HG02884 (cell line): Measurements from ENCODE around the gene PPEF1.
"Not testable (repeated sequence)": the region's sequence is repeated elsewhere in the genome, so short reads cannot be mapped to it uniquely, and the experiment has no call there.

Experiments used
- ATAC-seq: cut with Tn5 transposase; IDR thresholded peaks from one replicate; pipeline ENCODE4 v1.9.1; 2021; ENCODE audit warnings: mild to moderate bottlenecking, moderate library complexity; ENCODE audit not compliant: unreplicated experiment

Gene PPEF1

GRCh38 chrX:18702362-18703195 is 4.9 kb upstream of the PPEF1 start:
- no peak for ATAC-seq

DNA sequence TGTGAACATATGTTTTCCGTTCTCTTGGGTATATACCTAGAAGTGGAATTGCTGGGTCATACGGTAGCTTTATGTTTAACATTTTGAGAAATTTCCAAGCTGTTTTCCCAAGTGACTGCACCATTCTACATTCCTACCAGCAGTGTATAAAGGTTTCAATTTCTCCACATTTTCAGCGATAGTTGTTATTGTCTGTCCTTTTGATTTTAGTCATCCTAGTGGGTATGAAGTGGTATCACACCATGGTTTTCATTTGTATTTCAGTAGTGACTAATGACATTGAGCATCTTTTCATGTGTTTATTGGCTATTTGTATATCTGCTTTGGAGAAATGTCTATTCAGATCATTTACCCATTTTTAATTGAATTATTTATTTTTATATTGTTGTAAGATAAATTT is 2.4 kb downstream of the PPEF1 start:
- ATAC-seq: no peak

DNA sequence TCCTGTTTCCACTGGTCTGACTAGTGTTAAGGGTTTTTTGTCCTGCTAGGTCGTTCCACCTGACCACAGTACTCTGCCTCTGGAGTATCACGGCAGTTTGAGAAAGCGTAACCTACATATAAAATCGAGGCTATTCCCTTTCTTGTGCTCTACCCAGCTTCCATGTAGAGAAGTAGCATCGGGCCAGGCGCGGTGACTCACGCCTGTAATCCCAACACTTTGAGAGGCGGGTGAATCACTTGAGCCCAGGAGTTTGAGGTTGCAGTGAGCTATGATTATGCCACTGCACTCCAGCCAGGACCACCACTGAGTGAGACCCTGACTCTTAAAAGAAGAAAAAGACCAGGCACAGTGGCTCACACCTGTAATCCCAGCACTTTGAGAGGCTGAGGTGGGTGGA is 7.5 kb downstream of the PPEF1 start:
- no peak for ATAC-seq

- ATAC-seq: no peak
These were observed 12.4 kb downstream of the PPEF1 start for GRCh38 chrX:18719852-18720251.

DNA sequence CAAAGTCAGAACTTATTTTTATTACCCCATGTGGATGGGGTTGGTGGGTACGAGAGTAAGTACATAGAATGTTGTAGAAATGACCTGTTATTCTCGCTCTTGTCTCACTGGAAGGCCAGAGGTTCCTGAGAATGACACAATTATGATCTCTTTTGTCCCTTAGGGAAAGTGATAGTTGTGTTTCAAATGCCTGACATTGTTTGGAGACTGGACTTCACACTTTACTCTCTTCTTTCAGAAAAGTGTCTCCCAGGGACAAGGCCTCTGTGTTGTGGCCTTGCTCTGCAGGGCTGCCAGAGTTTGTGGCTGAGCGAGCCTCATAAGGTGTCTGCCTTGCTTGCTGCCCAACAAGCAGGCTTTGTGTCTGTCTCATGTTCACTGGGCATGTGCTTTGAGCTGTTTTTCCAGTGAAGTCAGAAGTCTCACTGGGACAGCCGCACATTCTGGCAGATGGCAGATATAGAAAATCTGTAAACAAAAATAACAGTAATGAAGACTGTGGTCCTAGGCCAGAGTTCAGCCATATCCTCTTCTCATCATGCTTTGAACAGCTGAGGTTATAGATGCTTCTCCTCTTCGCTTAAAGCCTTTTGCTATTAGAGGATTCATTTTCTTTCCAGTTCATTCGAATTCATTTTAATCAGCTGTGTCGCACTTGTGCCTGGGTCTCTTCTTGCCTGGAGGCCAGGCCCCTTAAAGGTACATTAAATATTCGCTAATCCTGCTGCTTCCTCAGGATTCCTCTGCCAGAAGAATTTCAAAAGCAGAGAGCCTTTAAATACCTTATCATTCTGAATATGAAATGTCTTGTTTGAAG is 14.4 kb downstream of the PPEF1 start:
- no peak for ATAC-seq

GRCh38 chrX:18722500-18723071 is 15.1 kb downstream of the PPEF1 start:
- no peak for ATAC-seq

DNA sequence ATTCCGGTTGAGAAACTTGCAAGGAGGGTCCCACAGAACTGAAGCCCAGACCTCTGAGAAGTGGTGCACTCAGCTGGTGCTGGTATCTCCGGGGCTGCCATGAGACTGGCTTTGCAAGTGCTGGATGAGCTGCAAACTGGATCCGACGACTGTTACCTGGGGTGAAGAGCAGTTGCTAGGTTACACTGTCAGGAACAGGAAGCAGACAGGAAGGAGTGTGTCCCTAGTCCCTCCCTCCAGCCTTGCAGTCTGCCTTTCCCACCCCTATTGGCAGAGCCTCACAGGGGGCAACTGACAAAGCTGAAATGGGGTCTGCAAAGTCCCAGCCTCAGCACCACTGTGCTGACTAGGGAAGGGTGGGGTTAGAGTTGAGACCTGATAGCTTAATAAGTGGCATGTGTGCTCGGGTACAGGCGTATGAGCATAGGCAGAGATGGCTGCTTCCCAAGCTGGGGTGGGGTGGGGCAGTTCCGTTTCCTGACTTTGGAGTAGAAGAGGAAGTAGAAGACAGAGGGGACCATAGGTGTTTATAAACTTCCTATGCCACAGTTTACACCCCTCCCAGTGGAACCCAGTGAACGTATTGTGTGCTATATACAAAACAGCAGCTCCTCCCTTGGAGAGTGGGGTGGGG is 18.0 kb downstream of the PPEF1 start:
- ATAC-seq: no peak

DNA sequence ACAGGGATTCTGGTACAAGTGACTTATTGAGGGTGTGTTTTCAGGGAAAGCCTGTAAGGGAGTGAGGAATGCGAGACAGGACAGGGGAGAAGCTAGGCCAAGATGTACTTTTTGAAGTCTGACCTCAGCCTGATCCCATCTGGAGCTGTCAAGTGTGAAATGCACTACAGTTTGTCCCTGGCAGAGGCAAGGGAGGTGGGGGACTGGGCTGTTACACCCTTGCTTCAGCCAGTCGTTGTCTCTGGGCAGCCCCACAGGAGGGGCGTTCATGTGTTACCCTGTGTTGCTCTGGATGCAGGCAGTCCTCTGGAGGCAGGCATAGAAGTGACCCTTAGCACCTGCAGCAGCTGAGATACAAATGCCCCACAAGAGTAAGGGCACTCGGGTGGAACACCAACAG is 25.8 kb downstream of the PPEF1 start:
- ATAC-seq: no peak

DNA sequence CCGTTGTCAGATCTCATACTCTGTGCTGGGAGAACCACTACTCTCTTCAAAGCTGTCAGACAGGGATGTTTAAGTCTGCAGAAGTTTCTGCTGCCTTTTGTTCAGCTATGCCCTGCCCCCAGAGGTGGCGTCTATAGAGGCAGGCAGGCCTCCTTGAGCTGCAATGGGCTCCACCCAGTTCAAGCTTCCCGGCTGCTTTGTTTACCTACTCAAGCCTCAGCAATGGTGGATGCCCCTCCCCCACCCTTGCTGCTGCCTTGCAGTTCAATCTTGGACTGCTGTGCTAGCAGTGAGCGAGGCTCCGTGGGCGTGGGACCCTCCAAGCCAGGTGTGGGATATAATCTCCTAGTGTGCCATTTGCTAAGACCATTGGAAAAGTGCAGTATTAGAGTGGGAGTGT is 32.2 kb downstream of the PPEF1 start:
- not testable (repeated sequence) for ATAC-seq

GRCh38 chrX:18748499-18748898 is 41.1 kb downstream of the PPEF1 start:
- no peak for ATAC-seq

GRCh38 chrX:18753631-18754030 is 46.2 kb downstream of the PPEF1 start:
- ATAC-seq: no peak

- no peak for ATAC-seq
These were observed 48.2 kb downstream of the PPEF1 start for GRCh38 chrX:18755651-18756050.

DNA sequence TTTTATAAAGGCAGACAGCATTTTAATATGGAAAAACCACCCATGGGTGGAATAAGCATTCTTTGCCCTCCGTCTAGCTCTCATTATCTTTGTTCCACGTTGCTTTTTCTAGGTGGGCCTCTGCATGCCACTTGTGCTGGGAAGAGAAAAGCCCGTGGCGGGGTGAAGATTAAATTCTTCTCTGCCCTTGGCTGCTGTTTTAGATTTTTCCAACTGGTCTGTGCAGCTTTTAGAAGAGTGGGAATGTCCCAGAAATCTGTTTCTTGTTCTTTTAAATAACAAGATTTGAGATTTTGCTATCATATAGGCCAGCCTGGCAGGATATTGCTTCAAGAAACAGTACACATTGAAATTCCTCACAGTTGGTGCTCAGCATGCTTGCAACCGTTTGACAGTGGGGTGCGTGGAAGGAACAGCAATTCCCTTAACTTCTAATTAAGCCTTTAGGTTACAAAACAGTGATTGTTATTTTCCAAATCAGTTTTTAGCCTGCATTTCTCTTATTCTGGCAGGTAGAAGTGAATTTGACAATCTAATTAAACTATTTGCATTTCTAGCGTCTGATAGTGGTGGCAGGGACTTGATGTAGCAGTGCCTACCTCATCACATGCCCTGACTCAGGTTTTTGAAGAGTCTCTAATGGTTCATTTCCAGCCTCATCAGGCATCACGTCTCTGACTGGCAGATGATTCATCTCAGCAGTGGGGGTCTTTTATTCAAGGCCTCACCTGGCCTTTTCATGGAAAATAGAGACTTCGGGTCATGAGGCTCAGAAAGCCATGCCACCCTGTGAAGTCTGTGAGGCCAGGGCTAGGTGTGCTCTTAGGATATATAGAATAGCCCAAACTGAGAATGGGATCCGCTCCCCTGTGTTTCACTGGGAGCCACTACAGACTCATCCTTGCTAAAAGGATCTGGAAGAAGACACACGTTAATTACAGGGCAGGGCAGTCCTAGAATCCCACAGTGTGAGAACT is 50.8 kb downstream of the PPEF1 start:
- ATAC-seq: no peak

DNA sequence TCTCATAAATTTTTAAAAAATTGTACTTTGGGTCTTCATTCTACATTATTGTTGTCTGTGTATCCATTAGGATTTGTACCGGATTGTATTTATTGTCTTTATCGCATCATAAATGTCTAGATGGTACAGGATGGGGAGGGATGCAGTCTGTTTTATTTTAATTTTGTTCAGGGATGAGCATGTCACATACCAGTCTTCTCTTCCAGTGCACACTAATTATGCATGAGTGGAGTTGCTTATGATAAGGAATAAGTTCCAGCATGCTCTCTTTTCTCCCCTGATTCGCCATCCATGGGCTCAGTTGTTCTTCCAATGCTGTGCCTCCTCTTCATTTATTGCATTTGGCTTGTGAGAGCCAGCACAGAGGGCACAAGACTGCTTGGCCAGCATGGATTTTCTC is 54.3 kb downstream of the PPEF1 start:
- ATAC-seq: no peak

GRCh38 chrX:18763106-18763505 is 55.7 kb downstream of the PPEF1 start:
- not testable (repeated sequence) for ATAC-seq

GRCh38 chrX:18769364-18769763 is 61.9 kb downstream of the PPEF1 start:
- ATAC-seq: no peak

DNA sequence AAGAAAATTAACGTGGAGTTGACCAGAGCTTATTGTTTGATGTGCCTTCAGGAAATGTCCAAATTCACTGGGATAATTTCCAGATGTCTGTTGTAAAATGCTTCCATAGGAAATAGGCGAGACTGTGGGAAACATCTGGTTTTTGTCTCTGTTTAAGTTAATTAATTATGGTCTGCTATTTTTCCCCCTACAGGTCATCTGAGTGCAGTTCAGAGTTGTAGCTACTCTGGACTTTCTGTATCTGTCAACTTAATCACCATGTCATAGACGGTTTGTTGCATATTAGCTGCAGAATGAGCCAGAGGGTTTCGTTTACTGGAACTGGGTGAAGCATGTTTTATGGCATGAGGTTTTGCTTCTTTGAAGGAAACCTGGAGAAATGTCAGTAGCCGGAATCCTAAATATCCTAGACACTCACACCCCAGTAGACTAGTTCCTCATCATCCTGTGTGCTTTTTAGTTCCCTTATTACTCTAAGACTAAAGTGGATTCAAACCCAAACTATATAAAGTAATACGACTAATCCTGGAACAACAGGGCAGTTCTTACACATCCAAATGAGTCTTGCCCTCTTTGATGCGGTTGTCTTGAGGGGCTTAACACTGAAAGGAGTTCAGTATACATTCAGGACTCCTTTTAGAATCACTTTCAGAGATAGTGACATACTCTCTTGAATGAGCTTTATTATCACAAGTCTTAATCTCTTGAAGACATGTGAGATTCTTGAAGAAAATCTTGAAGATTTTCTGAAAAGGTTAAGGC is 62.5 kb downstream of the PPEF1 start:
- no peak for ATAC-seq

DNA sequence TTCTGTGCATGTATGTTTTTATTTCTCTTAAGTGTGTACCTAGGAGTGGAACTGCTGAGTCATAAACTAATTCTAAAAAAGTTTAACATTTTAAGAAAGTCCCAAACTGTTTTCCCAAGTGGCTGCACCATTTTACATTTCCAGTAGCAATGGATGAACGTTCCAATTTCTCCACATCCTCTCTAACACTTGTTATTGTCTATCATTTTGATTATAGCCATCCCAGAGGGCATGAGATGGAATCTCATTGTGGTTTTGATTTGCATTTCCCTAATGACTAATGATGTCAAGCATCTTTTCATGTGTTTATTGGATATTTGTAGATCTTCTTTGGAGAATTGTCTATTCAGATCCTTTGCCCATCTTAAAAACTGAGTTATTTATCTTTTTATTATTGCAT is 82.5 kb downstream of the PPEF1 start:
- ATAC-seq: no peak

- ATAC-seq: no peak
These were observed 85.4 kb downstream of the PPEF1 start for GRCh38 chrX:18792828-18793227.
